Measurements from ENCODE around the gene NOL6. TPM values are rescaled to one million over a fixed set of nuclear protein-coding genes. Genes with fewer than 3 reads are reported as not detected.

Gene NOL6
- total RNA-seq, 6 experiments from 2014 or later: 12.3 to 26.1 (median 15.4) TPM

DNA sequence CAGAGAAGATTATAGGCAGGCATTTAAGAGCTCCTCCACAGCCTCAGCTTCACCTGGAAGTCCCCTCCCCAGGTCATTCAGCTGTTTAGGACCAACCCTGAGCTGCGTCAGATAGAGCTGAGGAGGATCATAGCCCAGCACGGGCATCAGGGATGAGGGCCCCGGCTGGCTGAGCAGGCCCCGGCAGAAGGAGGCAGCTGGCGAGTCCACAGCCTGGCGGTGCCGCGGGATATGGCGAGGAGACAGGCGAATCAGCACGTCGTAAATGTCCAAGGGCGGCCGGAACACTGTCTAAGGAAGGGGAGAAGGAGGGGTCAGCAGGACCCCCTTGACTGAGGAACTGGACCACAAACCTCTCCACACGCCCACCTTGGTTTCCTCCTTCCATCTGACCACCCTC is 10.6 kb downstream of the NOL6 start:
- intact Hi-C loops (cut with DNase I): no loop called here
- Histone ChIP-seq H3K27ac (no peak overlapping the region), H3K4me3 (no peak overlapping the region), H3K27me3 (no peaks in the 10 kb centered on the region), H3K4me1 (no peaks in the 10 kb centered on the region), H3K9me3 (no peaks in the 10 kb centered on the region), H3K36me3 (peaks cover 9 to 65% (median 33%) of the 10 kb centered on the region in 4 donors)
- TF ChIP-seq POLR2A (IDR thresholded peaks at IDR 0.05): no peak
- TF ChIP-seq, protein P1, sequence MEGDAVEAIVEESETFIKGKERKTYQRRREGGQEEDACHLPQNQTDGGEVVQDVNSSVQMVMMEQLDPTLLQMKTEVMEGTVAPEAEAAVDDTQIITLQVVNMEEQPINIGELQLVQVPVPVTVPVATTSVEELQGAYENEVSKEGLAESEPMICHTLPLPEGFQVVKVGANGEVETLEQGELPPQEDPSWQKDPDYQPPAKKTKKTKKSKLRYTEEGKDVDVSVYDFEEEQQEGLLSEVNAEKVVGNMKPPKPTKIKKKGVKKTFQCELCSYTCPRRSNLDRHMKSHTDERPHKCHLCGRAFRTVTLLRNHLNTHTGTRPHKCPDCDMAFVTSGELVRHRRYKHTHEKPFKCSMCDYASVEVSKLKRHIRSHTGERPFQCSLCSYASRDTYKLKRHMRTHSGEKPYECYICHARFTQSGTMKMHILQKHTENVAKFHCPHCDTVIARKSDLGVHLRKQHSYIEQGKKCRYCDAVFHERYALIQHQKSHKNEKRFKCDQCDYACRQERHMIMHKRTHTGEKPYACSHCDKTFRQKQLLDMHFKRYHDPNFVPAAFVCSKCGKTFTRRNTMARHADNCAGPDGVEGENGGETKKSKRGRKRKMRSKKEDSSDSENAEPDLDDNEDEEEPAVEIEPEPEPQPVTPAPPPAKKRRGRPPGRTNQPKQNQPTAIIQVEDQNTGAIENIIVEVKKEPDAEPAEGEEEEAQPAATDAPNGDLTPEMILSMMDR (IDR thresholded peaks at IDR 0.05): no peak
- DNase-seq (no peak), ATAC-seq (no peak)
- 100% methylated on average over 1 of the region's 15 CpGs for WGBS (ENCODE audit: insufficient coverage, low coverage, low lambda C conversion rate, missing lambda C conversion rate)

DNA sequence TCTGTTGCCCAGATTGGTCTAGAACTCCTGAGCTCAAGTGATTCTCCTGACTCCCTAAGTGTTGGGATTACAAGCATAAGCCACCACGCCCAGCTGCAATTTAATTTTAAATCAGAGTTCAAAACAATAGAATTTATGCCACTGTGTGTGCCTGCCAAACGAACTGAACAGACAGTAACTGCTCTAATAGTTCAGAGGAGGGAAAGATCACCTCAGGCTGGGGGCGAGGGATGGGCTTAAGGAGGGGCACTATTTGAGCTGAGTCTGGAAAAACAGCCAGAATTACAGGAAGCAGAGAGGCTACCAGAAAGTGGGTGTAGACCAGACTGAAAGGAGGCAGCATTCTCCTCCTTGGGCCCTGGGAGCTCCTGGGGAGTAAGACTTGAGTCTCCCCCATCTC is 12.2 kb downstream of the NOL6 start:
- ATAC-seq: no peak
- Histone ChIP-seq H3K4me1 (no peaks in the 10 kb centered on the region), H3K4me3 (no peak overlapping the region), H3K36me3 (peaks cover 9 to 49% (median 28%) of the 10 kb centered on the region in 4 donors), H3K9me3 (no peaks in the 10 kb centered on the region), H3K27me3 (no peaks in the 10 kb centered on the region), H3K27ac (no peak overlapping the region)
- WGBS (ENCODE audit: insufficient coverage, low coverage, low lambda C conversion rate, missing lambda C conversion rate): 57% methylated on average over 3 of the region's 3 CpGs
- no peak for DNase-seq
- TF ChIP-seq, protein P1 (IDR thresholded peaks at IDR 0.05): no peak
- no peak for TF ChIP-seq POLR2A (IDR thresholded peaks at IDR 0.05)
- intact Hi-C loops (cut with DNase I): no loop called here

DNA sequence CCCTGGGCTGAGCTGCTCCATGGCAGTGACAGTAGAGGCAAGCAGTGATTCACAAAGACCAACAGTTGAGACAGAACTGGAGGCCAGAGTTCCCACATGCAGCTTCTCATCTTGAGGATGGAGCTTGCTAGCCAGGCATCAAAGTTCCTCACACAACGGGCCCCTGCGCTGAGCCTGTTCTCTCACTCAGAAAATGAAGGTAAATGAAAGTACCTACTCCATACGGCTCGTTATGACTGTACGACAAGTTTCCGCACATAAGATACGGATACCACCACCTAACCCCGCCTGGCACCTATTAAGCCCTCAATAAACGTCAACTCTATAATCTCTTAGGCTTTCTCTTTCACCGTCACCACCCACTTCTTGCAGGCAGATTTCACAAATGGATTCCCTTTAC is 12.9 kb downstream of the NOL6 start:
- 96% methylated on average over 5 of the region's 10 CpGs for WGBS (ENCODE audit: insufficient coverage, low coverage, low lambda C conversion rate, missing lambda C conversion rate)
- Histone ChIP-seq H3K4me3 (no peak overlapping the region), H3K4me1 (no peaks in the 10 kb centered on the region), H3K27me3 (no peaks in the 10 kb centered on the region), H3K36me3 (peaks cover 6 to 43% (median 25%) of the 10 kb centered on the region in 4 donors), H3K27ac (no peak overlapping the region), H3K9me3 (no peaks in the 10 kb centered on the region)
- DNase-seq (no peak), ATAC-seq (no peak)
- TF ChIP-seq, protein P1 (IDR thresholded peaks at IDR 0.05): no peak
- TF ChIP-seq POLR2A (IDR thresholded peaks at IDR 0.05): no peak
- intact Hi-C loops (cut with DNase I): no loop called here

- TF ChIP-seq POLR2A (IDR thresholded peaks at IDR 0.05): no peak
- TF ChIP-seq, protein P1 (IDR thresholded peaks at IDR 0.05): no peak
- intact Hi-C loops (cut with DNase I): loop anchor here in 1 of 2 donors (5.0 kb wide), 1 partner anchor 47 kb away; no protein-coding TSS in a partner anchor
- no peak for ATAC-seq
- Histone ChIP-seq H3K27ac (no peak overlapping the region), H3K27me3 (no peaks in the 10 kb centered on the region), H3K9me3 (no peaks in the 10 kb centered on the region), H3K36me3 (peaks cover 0 to 26% (median 13%) of the 10 kb centered on the region in 4 donors), H3K4me1 (peaks cover 0 to 5% (median 0%) of the 10 kb centered on the region in 4 donors), H3K4me3 (no peak overlapping the region)
- 56% methylated on average over 3 of the region's 3 CpGs for WGBS (ENCODE audit: insufficient coverage, low coverage, low lambda C conversion rate, missing lambda C conversion rate)
- no peak for DNase-seq
These were observed 14.6 kb downstream of the NOL6 start for GRCh38 chr9:33459115-33459514.
